ENCODE data around the gene ZMYM4.
"Not testable (repeated sequence)": the region's sequence is repeated elsewhere in the genome, so short reads cannot be mapped to it uniquely, and the experiment has no call there.

ZMYM4 gene

DNA sequence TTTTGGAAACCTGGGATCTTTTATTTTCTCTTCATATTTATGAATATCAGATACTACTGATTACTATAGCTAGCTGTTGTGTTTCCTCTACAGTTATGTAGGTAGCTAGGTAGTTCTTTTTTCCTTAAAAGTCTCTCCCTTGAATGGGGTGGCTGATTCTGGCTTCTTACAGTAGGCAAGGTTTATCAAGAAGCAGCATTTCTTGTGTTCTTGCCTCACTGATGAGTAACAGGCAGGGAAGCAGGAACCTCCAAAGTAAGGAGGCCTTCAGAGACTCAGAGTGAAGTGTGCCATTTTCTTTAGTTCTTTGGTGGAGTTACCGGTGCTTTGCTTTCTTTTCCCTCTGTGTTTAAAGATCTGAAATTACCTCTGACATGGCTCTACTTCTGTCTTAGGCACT lies 56.0 kb downstream of the ZMYM4 start:
- DNase-seq (ENCODE audit: low read depth, low spot score) = no peak

DNA sequence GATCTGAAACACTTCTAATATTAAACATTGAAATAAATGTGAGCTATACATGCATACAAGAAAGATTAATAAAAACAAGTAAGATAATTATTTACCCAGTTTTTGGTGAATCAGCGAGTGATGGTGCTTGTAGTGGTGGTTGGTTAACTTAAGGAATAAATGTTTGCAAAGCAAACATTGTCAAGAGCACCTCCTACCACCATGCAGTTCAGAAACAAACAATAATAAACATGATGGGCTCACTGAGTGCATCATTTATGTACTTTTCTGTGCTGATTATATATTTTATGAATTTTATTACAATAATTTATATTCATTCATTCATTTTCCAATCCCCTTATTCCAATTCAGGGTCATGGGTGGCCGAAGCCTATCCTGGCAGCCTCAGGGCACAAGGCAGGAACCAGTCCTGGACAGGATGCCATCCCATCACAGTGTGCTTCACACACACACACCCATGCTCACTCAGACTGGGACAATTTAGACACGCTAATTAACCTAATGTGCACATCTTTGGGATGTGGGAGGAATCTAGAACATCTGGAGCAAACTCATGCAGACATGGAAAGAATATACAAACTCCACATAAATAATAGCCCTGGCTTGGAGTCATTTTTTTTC lies 57.8 kb downstream of the ZMYM4 start:
- DNase-seq (ENCODE audit: low read depth, low spot score) = no peak

DNA sequence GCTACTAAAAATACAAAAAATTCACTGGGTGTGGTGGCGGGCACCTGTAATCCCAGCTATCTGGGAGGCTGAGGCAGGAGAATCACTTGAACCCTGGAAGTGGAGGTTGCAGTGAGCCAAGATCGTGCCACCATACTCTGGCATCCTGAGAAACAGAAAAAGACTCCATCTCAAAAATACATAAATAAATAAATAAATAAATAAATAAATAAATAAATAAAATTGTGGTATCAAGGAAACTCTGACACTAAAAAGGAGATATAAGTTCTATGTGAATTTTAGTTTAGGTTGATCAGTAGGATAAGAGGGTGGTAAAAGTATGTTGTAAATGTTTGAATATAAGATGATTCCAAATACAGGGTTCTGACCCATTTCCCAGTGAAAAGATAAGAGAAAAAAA lies 63.1 kb downstream of the ZMYM4 start:
- DNase-seq (ENCODE audit: low read depth, low spot score) = not testable (repeated sequence)

DNA sequence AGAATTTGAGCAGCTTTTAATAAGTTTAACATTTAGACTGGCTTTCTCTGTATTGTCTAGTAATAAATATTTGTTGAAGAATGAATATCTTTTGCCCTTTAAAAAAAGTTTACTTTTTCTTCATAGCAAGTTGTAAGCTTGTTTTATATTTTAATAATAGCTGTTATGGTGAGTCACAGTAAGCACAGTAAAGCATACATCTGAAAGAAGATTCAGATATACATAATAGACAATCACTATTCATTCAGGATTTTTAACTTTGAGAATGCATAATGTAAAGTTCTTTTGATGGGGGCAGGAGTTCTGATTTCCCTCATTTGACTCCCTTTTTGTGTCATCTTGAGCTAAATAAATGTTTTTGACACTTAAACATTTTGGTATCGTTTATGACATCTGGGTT lies 66.0 kb downstream of the ZMYM4 start:
- no peak for DNase-seq (ENCODE audit: low read depth, low spot score)

DNA sequence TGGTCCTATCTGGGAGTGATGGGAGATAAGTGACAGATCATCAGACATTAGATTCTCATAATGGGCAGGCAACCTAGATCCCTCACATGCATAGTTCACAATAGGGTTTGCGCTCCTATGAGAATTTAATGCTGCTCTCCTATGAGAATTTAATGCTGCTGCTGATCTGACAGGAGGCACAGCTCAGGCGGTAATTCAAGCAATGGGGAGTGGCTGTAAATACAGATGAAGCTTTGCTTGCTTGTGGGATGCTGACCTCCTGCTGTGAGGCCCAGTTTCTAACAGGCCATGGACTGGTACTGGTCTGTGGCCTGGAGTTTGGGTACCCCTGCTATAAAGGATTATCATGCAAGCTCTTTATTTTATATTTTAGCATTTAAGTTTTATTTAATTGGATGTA lies 72.0 kb downstream of the ZMYM4 start:
- no peak for DNase-seq (ENCODE audit: low read depth, low spot score)

DNA sequence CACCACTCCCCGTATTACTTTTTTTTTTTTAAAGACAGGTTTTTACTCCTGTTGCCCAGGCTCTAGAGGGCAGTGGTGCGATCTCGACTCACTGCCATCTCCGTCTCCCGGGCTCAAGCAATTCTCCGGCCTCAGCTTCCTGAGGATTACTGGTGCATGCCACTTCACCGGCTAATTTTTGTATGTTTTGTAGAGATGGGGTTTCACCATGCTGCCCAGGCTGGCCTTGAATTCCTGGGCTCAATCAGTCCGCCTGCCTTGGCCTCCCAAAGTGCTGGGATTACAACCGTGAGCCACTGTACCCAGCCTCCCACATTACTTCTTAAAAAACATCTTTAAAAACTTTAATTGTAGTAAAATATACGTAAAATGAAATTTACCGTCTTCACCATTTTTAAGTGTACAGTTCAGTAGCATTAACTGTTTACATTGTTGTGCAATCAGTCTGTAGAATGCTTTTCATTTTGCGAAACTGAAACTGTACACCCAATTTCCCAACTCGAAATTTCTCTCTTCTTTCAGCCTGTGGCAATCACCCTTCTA lies 77.0 kb downstream of the ZMYM4 start:
- DNase-seq (ENCODE audit: low read depth, low spot score) = no peak

DNA sequence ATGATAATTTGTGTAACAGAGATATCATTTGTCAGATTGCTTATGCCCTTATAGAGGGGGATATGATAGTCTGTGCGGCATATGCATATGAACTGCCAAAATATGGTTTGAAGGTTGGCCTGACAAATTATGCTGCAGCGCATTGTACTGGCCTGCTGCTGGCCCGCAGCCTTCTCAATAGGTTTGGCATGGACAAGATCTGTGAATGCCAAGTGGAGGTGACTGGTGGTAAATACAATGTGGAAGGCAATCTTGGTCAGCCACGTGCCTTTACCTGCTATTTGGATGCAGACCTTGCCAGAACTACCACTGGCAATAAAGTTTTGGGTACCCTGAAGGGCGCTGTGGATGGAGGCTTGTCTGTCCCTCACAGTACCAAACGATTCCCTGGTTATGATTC lies 82.4 kb downstream of the ZMYM4 start:
- no peak for DNase-seq (ENCODE audit: low read depth, low spot score)

DNA sequence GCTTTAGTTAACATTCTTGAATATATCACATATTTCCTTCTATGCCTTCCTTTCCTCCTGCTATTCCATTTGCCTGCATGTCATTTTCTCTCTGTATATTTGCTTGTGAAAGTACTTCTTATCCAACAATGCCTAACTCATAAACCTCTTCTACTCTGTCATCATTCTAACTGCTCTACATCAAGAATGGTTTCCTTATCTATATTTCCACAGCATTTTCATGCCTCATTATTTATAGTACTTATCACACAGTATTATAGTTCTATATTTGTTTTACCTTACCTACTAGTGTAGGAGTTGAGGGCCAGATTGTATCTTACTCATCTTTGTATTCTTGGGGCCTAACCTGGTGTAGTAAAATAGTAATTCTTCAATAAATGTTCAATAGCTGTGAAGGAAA lies 91.5 kb downstream of the ZMYM4 start:
- no peak for DNase-seq (ENCODE audit: low read depth, low spot score)

DNA sequence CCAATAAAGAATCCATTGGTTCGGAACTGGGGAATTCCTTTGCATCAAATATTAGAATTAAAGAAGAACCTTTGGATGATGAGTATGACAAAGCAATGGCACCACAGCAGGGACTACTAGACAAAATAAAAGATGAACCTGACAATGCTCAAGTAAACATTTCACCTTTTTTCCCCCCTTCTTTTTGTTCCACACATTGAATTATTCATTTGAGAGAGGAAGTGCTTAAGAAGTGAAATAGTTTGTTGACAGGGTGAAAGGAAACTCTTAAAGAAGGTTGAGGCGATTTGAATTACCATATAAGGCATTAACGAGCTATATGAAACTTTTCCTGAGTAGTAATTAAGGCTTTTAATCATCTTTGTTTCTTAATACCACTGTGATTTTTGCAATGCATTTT lies 93.1 kb downstream of the ZMYM4 start:
- DNase-seq (ENCODE audit: low read depth, low spot score) = no peak

DNA sequence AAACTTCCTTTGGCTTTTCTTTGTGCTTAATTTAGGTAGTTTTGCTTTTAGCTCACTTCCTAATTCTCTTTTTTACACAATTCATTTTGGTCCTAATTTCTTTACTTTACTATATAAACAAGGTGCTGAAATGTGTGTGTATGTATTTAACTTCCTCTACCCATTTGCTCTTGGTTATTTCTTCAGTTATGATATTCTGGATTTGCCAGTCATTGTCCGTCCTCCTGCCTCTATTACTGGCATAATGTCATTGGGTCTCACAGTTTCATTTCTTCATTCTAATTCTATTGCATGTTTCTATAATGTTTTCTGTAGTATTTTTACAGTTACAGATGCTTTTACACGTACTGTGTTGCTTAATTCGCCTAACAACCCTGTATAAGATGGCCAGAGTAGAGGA lies 96.2 kb downstream of the ZMYM4 start:
- DNase-seq (ENCODE audit: low read depth, low spot score) = no peak

DNA sequence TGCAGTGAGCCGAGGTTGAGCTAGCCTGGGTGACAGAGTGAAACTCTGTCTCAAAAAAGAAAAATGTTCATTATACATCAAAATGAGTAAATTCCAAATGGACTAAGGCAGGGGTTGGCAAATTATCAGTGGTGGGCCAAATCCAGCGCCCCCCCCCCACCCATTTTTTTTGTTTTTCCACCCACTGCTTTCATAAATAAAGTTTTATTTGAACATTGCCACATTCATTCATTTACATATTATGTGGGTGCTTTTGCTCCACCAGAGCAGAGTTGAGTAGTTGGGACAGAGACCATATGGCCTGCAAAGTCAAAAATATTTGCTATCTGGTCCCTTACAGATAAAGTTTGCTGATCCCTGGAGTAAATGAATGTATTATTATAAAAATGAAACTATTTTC lies 99.4 kb downstream of the ZMYM4 start:
- DNase-seq (ENCODE audit: low read depth, low spot score) = no peak

DNA sequence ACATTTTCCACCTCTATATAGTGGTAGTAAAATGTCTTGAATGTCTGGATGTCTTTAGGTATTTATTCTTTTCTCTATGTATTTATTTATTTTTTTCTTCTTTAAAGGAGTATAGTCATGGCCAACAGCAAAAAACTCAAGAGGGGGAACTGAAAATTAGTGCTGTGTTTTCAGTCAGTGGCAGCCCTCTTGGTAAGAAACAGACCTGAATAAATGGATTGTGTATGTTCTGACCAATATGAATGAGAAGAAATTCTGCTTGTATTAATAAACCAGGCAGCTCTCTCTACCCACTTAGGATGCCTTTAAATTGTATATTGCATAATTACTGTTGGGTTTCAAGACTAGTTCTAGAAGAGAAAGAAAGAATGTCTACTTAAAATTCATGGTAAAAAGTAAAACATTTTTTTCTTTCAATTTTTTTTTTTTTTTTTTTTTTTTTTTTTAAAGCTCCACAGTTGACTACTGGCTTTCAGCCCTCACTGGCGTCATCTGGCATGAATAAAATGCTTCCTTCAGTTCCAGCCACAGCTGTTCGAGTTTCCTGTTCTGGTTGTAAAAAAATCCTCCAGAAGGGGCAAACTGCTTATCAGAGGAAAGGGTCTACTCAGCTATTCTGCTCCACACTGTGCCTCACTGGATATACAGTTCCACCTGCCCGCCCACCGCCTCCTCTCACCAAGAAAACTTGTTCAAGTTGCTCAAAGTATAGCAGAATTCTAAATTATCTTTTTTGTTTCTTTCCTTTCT lies 101.6 kb downstream of the ZMYM4 start:
- no peak for DNase-seq (ENCODE audit: low read depth, low spot score)

DNA sequence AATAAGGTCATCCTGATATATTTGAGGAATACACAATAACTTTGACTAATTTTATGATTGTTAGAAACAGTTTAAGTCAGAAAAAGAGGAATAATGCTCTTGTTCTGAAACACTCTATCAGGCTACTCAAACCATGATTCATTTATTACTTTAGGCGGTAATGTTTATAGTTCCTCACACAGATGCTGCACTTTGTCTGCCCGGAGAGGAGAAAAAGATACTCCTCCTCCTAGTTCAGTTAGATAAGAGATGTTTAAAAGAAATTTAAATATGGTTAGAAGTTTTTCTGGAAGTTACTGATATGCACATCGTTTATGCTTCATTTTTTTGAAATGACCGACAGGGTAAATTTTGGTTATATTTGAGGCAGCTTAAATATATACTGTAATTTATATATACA lies 103.0 kb downstream of the ZMYM4 start:
- no peak for DNase-seq (ENCODE audit: low read depth, low spot score)

DNA sequence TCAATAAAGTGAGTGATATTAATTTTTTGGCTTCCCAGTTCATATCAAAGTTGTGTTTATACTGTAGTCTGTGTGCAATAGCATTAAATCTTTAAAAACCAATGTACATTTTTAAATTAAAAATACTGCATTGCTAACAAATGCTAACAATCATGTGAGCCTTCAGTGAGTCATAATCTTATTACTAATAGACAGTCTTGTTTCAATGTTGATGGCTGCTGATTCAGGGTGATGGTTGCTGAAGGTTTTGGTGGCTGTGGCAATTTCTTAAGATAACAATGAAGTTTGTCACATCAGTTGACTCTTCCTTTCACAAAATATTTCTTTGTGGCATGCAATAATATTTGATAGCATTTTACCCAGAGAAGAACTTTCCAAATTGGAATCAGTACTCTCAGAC lies 109.0 kb downstream of the ZMYM4 start:
- no peak for DNase-seq (ENCODE audit: low read depth, low spot score)

DNA sequence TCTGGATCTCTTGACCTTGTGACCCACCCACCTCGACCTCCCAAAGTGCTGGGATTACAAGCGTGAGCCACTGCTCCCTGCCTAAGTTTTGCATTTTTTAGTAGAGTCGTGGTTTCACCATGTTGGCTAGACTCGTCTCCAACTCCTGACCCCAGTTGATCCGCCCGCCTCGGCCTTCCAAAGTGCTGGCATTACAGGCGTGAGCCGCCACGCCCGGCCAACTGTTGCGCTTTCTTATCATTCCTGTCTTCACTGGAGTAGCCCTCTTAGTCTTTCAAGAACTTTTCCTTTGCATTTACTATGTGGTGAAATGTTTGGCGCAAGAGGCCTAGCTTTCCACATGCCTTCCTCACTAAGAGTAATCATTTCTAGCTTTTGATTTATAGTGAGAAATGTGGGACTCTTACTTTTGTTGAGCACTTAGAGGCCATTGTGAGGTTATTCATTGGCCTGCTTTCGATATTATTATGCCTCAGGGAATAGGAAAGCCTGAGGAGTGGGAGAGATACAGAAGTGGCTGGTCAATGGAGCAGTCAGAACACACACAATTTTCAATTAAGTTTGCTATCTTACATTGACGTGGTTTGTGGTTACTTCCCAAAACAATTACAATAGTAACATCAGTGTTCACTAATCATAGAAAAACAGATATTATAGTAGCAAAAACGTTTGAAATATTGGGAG lies 111.0 kb downstream of the ZMYM4 start:
- no peak for DNase-seq (ENCODE audit: low read depth, low spot score)

DNA sequence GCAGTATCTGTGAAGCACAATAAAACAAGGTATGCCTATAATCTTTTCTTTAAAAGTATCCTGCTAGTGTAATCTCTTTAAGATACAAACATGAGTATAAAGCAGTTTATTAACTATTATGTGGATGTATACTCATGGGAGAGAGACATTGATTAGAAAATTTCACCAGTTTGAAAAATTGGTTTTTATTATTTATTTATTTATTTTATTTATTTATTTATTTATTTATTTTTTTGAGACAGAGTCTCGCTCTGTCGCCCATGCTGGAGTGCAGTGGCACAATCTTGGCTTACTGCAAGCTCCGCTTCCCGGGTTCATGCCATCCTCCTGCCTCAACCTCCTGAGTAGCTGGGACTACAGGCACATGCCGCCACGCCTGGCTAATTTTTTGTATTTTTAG lies 111.6 kb downstream of the ZMYM4 start:
- DNase-seq (ENCODE audit: low read depth, low spot score) = not testable (repeated sequence)

DNA sequence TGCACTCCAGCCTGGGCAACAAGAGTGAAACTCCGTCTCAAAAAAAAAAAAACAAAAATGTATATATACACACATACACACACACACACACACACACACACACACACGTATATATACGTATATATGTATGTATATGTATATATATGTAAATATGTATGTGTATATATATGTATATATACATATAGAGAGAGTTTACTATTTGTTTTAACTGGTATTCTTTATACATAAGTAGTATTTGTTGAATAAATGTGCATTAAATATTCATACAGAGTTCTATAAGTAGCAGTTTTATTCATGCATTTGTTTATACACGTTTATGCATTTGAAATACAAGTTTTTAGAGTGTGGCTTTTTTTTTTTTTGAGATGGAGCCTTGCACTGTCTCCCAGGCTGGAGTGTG lies 113.6 kb downstream of the ZMYM4 start:
- DNase-seq (ENCODE audit: low read depth, low spot score) = no peak

DNA sequence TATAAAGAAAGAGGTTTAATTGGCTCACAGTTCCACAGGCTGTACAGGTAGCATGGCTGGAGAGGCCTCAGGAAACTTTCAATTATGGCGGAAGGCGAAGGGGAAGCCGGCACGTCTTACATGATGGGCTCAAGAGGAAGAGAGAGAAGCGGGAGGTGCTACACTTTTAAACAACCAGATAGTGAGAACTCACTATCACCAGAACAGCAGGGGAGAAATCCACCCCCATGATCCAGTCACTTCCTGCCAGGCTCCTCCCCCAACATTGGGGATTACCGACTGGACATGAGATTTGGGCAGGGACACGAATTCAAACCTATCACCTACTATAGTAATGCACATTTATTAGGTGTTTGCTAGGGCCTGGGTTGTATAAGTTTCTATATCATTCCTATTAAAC lies 117.8 kb downstream of the ZMYM4 start:
- no peak for DNase-seq (ENCODE audit: low read depth, low spot score)

DNA sequence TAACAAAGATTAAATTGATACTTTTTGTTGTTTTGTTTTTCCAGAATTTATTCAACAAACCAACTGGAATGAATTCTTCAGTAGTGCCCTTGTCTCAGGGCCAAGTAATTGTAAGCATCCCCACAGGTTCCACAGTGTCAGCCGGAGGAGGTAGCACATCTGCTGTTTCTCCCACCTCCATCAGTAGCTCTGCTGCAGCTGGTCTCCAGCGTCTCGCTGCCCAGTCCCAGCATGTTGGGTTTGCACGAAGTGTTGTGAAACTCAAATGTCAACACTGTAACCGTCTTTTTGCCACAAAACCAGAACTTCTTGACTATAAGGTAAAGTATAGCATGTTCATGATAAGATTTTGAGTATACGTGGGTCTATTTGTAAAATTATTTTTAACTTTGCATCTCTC lies 118.5 kb downstream of the ZMYM4 start:
- DNase-seq (ENCODE audit: low read depth, low spot score) = no peak

DNA sequence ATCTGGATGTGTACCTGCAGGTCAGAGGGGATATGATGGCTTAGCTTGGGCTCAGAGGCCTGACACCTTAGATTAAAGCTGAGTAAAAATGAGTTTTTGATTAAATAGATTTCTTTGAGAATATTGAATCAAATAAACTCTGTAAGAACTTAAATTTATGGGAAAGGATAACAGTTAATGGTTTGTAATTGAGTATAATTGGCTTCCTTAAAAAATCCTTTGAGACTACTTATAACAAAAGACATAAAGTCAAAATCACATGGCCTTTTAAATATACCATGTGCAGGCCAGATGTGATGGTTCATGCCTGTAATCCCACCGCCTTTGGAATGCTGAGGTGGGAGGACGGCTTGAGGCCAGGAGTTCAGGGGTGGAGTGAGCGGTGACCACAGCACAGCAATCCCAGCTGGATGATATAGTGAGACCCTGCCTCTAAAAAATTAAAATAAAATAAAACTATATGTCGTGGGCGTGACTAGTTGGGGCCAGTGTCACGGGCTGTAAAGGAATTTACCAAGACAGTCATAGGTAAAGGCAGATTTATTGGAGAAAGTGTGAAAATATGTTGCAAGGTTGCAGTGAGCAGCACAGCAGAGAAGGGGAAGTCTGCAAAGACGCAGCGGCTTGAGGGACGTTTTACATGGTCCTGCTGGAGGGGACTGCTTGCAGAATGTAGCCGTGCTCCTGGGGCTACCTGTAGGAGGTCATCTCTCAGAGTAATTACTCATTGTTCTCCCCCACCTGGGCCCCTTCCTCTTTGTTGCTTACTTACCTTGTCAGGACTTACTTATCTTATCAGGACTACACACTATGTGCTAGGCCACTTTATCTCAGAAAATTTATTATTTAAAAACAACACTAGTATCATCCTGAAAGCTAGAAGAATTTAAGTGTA lies 122.3 kb downstream of the ZMYM4 start:
- DNase-seq (ENCODE audit: low read depth, low spot score) = no peak

DNA sequence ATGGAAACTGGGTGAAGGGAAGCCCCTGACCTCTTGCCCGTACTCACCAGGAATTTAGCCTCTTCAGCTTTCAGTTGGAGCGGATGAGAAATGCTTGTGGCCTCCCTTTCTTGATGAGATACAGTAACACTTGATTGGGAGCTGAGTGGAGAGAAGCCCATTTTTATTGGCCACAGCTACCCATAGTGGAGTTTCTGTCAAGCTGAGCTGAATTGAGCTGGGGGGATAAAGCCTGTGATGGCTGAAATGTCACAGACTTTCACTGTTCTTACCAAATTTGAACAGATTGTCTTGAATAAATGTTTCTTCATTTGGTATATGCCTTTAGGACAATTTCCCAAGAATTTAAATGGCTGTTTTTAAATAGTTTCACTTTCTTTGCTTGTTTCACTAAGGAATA lies 125.9 kb downstream of the ZMYM4 start:
- no peak for DNase-seq (ENCODE audit: low read depth, low spot score)

DNA sequence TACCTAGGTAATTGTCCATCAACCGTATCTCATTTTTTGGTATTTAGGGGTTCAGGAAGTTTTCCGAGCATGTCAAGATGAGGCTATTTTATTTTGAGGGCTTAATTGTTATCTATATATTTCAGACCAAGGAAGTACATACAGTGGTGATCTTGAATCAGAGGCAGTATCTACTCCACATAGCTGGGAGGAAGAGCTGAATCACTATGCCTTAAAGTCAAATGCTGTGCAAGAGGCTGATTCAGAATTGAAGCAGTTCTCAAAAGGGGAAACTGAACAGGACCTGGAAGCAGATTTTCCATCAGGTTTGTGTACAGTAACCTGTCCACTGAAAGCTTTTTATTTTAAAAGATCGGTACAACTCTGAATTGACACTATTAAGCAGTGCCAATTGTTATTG lies 130.2 kb downstream of the ZMYM4 start:
- DNase-seq (ENCODE audit: low read depth, low spot score) = no peak
